HG03575 (cell line): ENCODE measurements around the gene CDH16.
"Not testable (repeated sequence)": the region's sequence is repeated elsewhere in the genome, so short reads cannot be mapped to it uniquely, and the experiment has no call there.

ENCODE experiments used
- ATAC-seq: cut with Tn5 transposase; IDR thresholded peaks from one replicate; pipeline ENCODE4 v1.9.1; 2021; ENCODE audit not compliant: unreplicated experiment, insufficient number of reproducible peaks, low FRiP score; ENCODE audit errors: extremely low read depth

Gene CDH16

GRCh38 chr16:66948837-66949225, 30.1 kb upstream of the CDH16 start:
- ATAC-seq: no peak

- ATAC-seq: no peak
Measured at GRCh38 chr16:66948134-66948836, 29.6 kb upstream of the CDH16 start.

GRCh38 chr16:66947302-66948065, 28.8 kb upstream of the CDH16 start:
- ATAC-seq: no peak

- ATAC-seq: no peak
Measured at GRCh38 chr16:66946974-66947301, 28.3 kb upstream of the CDH16 start.

- no peak for ATAC-seq
Measured at GRCh38 chr16:66946541-66946940, 27.9 kb upstream of the CDH16 start.

GRCh38 chr16:66945939-66946338, 27.3 kb upstream of the CDH16 start:
- no peak for ATAC-seq

GRCh38 chr16:66944971-66945370, 26.3 kb upstream of the CDH16 start:
- not testable (repeated sequence) for ATAC-seq

GRCh38 chr16:66944054-66944441, 25.4 kb upstream of the CDH16 start:
- ATAC-seq: no peak

GRCh38 chr16:66943426-66944053, 24.9 kb upstream of the CDH16 start:
- no peak for ATAC-seq

- ATAC-seq: no peak
Measured at GRCh38 chr16:66942981-66943380, 24.3 kb upstream of the CDH16 start.

- no peak for ATAC-seq
Measured at GRCh38 chr16:66940236-66940635, 21.6 kb upstream of the CDH16 start.

GRCh38 chr16:66939366-66939765, 20.7 kb upstream of the CDH16 start:
- ATAC-seq: no peak

GRCh38 chr16:66937725-66938337, 19.1 kb upstream of the CDH16 start:
- no peak for ATAC-seq

GRCh38 chr16:66936889-66937554, 18.3 kb upstream of the CDH16 start:
- no peak for ATAC-seq

GRCh38 chr16:66936462-66936861, 17.8 kb upstream of the CDH16 start:
- ATAC-seq: no peak

GRCh38 chr16:66935314-66936011, 16.8 kb upstream of the CDH16 start, which contains the start of gene CES2:
CES2 (plus strand) TSS chr16:66935516; CDS start chr16:66935636, 120 bp downstream.
- ATAC-seq: no peak

- not testable (repeated sequence) for ATAC-seq
Measured at GRCh38 chr16:66934839-66935313, 16.2 kb upstream of the CDH16 start.

- no peak for ATAC-seq
Measured at GRCh38 chr16:66934138-66934838, 15.6 kb upstream of the CDH16 start, which contains the start of gene CIAO2B. CIAO2B (minus strand) TSS chr16:66934402; CDS start chr16:66934364, 38 bp downstream.
